ENCODE results near the gene DHCR24.

DNA sequence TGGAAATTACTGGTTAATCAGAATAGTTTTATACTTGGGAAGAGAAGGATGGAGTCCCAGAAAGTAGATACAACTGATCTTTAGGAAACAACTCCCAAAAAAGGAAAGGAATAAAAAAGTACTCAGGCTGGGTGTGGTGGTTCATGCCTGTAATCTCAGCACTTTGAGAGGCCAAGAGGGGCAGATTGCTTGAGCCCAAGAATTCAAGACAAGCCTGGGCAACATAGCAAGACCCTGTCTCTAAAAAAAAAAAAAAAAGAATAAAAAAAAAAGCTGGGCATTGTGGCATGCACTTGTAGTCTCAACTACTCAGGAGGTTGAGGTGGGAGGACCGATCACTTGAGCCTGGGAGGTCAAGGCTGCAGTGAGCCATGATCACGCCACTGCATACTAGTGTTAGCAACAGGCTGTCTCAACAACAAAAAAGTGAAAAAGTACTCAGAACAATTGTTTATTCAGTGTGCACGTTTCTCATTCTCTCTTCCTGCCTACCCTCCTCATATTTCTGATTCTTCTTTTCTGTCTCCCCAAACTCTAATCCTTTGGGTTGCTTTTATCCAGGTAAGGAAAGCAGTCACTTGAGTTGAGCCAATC, 2.2 kb upstream of the DHCR24 start:
- no peak for TF ChIP-seq POLR2A (IDR thresholded peaks at IDR 0.05; ENCODE audit: low read length)
- TF ChIP-seq GATA1 (IDR thresholded peaks at IDR 0.05; ENCODE audit: low read depth, low read length), result no peak

Measured in erythroblast (primary cell).